SK-N-SH treated with all-trans-retinoic acid at 6 μM for 48 hours (cell line): Measurements from ENCODE around the gene C12orf42.

ENCODE experiments used
- CSDC2 ChIP-seq: fragments of 250-450 bp; sonication (Bioruptor Pico); IDR thresholded peaks from 2 replicates; pipeline ENCODE4 v1.5.0; 2020; ENCODE audit warnings: mild to moderate bottlenecking, moderate library complexity
- CSRNP3 ChIP-seq: fragments of 250-450 bp; sonication (Bioruptor Pico); IDR thresholded peaks from 2 replicates; pipeline ENCODE4 v1.5.1; 2021; ENCODE audit warnings: mild to moderate bottlenecking, moderate library complexity
- GLIS3 ChIP-seq: fragments of 250-450 bp; sonication (Bioruptor Pico); IDR thresholded peaks from 2 replicates; pipeline ENCODE4 v1.5.0; 2020; ENCODE audit warnings: mild to moderate bottlenecking, moderate library complexity
- ISL1 ChIP-seq: fragments of 250-450 bp; sonication (Bioruptor Pico); IDR thresholded peaks from 2 replicates; pipeline ENCODE4 v2.1.2; 2022; ENCODE audit warnings: mild to moderate bottlenecking, moderate library complexity
- PATZ1 ChIP-seq: fragments of 250-450 bp; sonication (Bioruptor Pico); IDR thresholded peaks from 2 replicates; pipeline ENCODE4 v1.8.0; 2020; ENCODE audit warnings: mild to moderate bottlenecking, moderate library complexity, borderline replicate concordance
- SNAI2 ChIP-seq: fragments of 250-450 bp; sonication (Bioruptor Pico); IDR thresholded peaks from 2 replicates; pipeline ENCODE4 v1.5.0; 2020; ENCODE audit warnings: mild to moderate bottlenecking, moderate library complexity
- ZC3H10 ChIP-seq: fragments of 250-450 bp; sonication (Bioruptor Pico); IDR thresholded peaks from 2 replicates; pipeline ENCODE4 v1.5.1; 2021; ENCODE audit warnings: mild to moderate bottlenecking, moderate library complexity
- ZFP3 ChIP-seq: fragments of 250-450 bp; sonication (Bioruptor Pico); IDR thresholded peaks from 2 replicates; pipeline ENCODE4 v1.5.0; 2020; ENCODE audit warnings: mild to moderate bottlenecking, moderate library complexity
- ZFP30 ChIP-seq: fragments of 450-650 bp; formaldehyde crosslinking; IDR thresholded peaks from 2 replicates; pipeline ENCODE4 v1.5.0; 2022; ENCODE audit warnings: mild to moderate bottlenecking, moderate library complexity
- TF ChIP-seq, protein P1 (sequence below): fragments of 250-450 bp; sonication (Bioruptor Pico); IDR thresholded peaks from 2 replicates; pipeline ENCODE4 v1.5.1; 2020; ENCODE audit warnings: low read depth, mild to moderate bottlenecking, moderate library complexity

DNA sequence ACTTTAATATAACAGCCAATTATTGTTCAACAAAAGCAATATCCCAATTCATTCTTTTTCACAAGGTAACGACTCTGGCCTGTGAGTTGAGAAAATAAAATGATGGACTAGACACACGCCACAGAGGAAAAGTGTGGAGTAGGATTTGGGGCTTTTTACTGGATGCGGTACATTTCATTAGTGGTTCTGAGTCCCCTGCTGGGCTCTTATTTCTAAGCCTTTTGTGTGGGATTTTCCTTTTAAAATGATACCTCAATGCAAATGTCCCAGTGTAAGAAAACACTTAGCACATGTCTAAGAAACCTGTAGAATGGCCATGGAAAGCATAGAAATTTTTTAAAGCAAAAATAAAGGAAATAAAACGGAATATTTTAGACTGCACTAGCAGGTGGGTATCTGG is 73.4 kb downstream of the C12orf42 start:
- TF ChIP-seq CSDC2 (no peak), CSRNP3 (no peak), ZC3H10 (CRISPR knock-in tag) (no peak), ISL1 (CRISPR knock-in tag) (no peak), ZFP30 (CRISPR knock-in tag) (no peak), PATZ1 (CRISPR knock-in tag) (no peak), ZFP3 (no peak), GLIS3 (CRISPR knock-in tag) (no peak), SNAI2 (no peak)
- TF ChIP-seq, protein P1, sequence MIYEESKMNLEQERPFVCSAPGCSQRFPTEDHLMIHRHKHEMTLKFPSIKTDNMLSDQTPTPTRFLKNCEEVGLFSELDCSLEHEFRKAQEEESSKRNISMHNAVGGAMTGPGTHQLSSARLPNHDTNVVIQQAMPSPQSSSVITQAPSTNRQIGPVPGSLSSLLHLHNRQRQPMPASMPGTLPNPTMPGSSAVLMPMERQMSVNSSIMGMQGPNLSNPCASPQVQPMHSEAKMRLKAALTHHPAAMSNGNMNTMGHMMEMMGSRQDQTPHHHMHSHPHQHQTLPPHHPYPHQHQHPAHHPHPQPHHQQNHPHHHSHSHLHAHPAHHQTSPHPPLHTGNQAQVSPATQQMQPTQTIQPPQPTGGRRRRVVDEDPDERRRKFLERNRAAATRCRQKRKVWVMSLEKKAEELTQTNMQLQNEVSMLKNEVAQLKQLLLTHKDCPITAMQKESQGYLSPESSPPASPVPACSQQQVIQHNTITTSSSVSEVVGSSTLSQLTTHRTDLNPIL (CRISPR knock-in tag), result no peak
